VCaP (cell line): ENCODE data around the gene LPP.

ENCODE experiments used
- H3K27ac ChIP-seq: fragments of 450-650 bp; 2 replicates; pipeline ENCODE4 v1.5.1; 2017
- TF ChIP-seq, protein P1 (sequence below): fragments of 450-650 bp; conservative IDR thresholded peaks from 2 replicates; pipeline ENCODE4 v1.5.1; 2017; ENCODE audit warnings: mild to moderate bottlenecking, moderate library complexity

LPP gene

DNA sequence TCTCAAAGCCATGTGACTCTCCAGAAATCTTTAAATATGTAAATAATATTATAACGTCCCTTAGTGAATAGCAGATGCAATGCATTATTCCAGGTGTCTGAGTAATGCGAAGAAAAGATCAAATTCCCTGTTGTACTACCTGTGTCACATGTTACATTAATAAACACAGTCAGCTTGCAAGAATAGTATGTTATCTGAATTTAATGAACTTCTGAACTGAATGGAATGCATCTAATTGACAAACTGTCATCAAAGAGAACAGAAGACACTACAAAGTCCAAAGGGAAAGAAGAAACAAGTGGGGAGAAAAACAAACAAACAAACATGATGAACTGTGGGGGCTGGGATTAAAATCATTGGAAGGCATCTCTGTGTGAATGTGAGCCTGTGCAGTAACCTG, 508.8 kb downstream of the LPP start:
- H3K27ac ChIP-seq = no peak overlapping the region
- TF ChIP-seq, protein P1, sequence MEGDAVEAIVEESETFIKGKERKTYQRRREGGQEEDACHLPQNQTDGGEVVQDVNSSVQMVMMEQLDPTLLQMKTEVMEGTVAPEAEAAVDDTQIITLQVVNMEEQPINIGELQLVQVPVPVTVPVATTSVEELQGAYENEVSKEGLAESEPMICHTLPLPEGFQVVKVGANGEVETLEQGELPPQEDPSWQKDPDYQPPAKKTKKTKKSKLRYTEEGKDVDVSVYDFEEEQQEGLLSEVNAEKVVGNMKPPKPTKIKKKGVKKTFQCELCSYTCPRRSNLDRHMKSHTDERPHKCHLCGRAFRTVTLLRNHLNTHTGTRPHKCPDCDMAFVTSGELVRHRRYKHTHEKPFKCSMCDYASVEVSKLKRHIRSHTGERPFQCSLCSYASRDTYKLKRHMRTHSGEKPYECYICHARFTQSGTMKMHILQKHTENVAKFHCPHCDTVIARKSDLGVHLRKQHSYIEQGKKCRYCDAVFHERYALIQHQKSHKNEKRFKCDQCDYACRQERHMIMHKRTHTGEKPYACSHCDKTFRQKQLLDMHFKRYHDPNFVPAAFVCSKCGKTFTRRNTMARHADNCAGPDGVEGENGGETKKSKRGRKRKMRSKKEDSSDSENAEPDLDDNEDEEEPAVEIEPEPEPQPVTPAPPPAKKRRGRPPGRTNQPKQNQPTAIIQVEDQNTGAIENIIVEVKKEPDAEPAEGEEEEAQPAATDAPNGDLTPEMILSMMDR = no peak

DNA sequence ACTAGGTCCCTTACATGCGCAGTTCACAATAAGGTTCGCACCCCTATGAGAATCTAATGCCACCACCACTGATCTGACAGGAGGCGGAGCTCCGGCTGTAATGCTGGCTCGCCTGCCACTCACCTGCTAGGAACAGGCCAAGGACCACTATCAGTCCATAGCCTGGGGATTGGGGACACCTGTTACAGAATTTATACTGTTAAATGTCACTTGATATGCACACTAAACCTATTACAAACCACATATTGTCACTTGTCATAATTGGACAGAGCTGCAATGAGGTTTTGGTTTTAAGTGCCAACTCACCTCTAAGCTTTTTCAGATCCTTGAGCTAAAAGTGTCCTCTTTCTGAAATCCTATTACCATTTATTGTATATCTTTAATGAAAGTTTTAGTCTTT, 509.9 kb downstream of the LPP start:
- TF ChIP-seq, protein P1 = no peak

DNA sequence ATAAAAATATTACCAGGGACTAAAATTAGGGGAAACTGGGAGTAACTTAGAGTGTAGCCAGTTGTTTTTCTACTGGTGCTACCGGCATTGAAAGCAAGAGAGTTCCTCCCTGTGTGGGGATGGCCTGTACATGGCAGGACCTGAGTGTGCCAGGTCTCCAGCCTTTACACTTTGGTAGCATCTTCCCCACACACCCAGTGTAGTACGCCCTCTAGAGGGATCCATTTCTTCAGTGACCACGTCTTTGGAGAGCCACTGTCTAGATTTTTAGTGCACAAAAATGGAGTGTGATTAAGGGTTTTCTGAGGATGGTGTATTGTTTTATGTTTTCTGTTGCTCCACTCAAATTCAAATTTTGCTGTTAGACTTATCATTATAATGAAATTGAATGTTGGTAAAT, 510.8 kb downstream of the LPP start:
- TF ChIP-seq, protein P1 = no peak; the same call in 1 of the 2 replicates
- no peak overlapping the region for H3K27ac ChIP-seq

More for the DNA sequence above, 509.9 kb downstream of the LPP start:
- H3K27ac ChIP-seq = no peak overlapping the region

DNA sequence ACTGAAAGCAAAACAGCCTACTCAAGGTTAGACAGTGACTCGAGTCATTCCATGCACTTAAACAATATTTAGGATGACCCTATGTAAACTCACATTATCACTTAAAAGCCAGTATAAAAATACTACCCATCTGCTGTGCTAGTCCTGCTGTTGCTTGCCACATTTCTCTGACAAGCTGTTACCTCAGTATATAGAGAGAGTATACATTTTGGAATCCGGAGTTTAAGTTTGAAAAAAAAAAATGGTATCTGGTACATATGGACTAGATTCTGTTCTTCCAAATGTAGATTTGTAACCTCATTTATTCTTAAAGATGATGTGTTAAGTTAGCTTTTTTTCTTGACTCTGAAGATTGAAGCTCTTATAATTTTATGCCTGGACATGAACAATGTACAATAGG, 514.0 kb downstream of the LPP start:
- TF ChIP-seq, protein P1 = no peak
- no peak overlapping the region for H3K27ac ChIP-seq

DNA sequence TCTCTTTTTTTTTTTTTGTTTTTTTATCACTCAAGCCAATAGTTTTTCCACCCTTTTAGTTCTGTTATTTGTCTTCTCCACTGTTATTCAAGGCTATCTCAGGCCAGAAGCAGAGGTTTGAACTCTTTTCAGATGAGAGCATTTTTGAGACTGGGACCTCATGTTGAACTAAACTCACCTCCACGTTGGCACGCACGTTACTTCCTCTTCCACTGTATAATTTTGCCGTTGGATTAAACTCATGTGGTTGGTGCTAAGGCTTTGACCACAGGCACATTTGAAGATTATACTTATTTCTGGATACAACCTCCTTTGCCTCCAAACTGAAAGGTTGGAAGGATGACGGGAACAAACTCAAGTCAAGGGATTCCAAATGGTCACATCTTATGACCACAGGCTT, 516.5 kb downstream of the LPP start:
- TF ChIP-seq, protein P1 = no peak
- no peak overlapping the region for H3K27ac ChIP-seq

DNA sequence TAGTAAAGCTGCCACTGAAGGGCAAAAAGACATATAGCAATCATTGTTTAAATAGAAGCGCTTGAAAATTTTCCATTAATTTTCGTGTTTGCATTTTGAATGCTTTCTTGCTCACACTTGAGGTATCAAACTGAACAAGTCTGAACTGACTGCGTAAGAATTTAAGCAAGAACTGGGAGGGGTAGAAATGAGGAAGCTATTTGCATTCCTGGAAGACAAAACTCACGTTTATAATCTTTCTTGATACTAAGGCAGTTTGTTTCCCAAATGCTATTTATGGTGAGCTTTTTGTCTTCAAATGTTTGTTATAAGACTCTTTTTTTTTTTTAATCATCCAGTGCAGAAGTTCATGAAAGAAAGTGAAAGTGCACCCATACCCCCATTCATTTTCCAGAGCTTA, 518.0 kb downstream of the LPP start:
- TF ChIP-seq, protein P1 = no peak
- no peak overlapping the region for H3K27ac ChIP-seq

DNA sequence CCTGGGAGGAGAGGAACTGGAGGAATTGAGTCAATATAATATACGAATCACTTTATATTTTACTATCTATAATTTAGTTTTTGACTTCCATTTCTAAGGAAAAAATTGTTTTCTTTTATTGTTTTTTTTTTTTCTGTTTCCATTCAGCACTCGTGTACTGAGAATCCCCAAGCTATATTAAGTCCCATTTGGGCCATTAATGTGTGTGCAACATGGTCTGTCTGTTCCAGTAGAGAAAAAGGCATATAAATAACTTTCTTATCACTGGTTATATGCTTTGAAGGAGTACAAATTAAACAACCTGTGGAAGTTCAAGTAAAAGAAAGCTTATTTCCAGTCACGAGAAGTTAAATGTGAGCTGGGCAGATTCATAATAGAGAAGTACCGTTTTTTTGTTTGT, 518.9 kb downstream of the LPP start:
- H3K27ac ChIP-seq = no peak overlapping the region

More for the DNA sequence above, 518.9 kb downstream of the LPP start:
- TF ChIP-seq, protein P1 = no peak
